Activated CD4-positive, alpha-beta memory T cell treated with anti-CD3 and anti-CD28 coated beads, Interleukin-2, amount 10 ng/mL, durations not matched to agents 7 days and 5 days (primary cell): ENCODE data around the gene CHL1. TPM values are rescaled to one million over a fixed set of nuclear protein-coding genes. Genes with fewer than 3 reads are reported as not detected.

ENCODE experiments used
- CTCF ChIA-PET: fragments of 350-600 bp; sonication (Branson Sonifier 250); formaldehyde crosslinking; loops from one replicate; lab custom pipeline; 2021; ENCODE audit warnings: antibody characterized with exemption, inconsistent platforms; lab: Charles Lee
- POLR2A ChIA-PET: fragments of 350-600 bp; sonication (Branson Sonifier 250); formaldehyde crosslinking; loops from one replicate; lab custom pipeline; 2021; ENCODE audit warnings: antibody characterized with exemption; lab: Charles Lee
- DNase-seq: peaks from one replicate; pipeline ENCODE4 v3.0.0-alpha.2; 2020
- H3K27ac Mint-ChIP-seq: one replicate; pipeline ENCODE4 v1.8.0; 2021; ENCODE audit warnings: mild to moderate bottlenecking, mixed read lengths
- H3K27me3 Mint-ChIP-seq: one replicate; pipeline ENCODE4 v1.8.0; 2021; ENCODE audit warnings: mixed read lengths
- H3K36me3 Mint-ChIP-seq: one replicate; pipeline ENCODE4 v1.8.0; 2021; ENCODE audit warnings: low read depth, mixed read lengths
- H3K4me1 Mint-ChIP-seq: one replicate; pipeline ENCODE4 v1.8.0; 2021; ENCODE audit warnings: mixed read lengths
- H3K4me3 Mint-ChIP-seq: one replicate; pipeline ENCODE4 v1.8.0; 2021; ENCODE audit warnings: mild to moderate bottlenecking, mixed read lengths
- H3K9me3 Mint-ChIP-seq: one replicate; pipeline ENCODE4 v1.8.0; 2021; ENCODE audit warnings: mixed read lengths
- total RNA-seq, 2 experiments: library from RNA; stranded (reverse); gene quantifications; one replicate each; pipeline ENCODE4 v1.2.3, GENCODE V29; 2021

The CHL1 gene
- total RNA-seq, 2 experiments from 2014 or later: not detected

- no peaks in the 10 kb centered on the region for H3K27me3 Mint-ChIP-seq
- ChIA-PET CTCF (interaction anchor here (2.6 kb wide), 1 partner anchor 55 kb away, joined by 5 read pairs; no protein-coding TSS in a partner anchor), POLR2A (no interaction called here)
- H3K27ac Mint-ChIP-seq: no peak overlapping the region
- no peaks in the 10 kb centered on the region for H3K36me3 Mint-ChIP-seq
- peaks cover 4% of the 10 kb centered on the region for H3K9me3 Mint-ChIP-seq
- no peak for DNase-seq
- no peak overlapping the region for H3K4me3 Mint-ChIP-seq
- H3K4me1 Mint-ChIP-seq: no peaks in the 10 kb centered on the region
These were observed 103.2 kb downstream of the CHL1 start for GRCh38 chr3:299590-300301.

GRCh38 chr3:307182-307581 lies 110.6 kb downstream of the CHL1 start:
- no peak for DNase-seq
- Mint-ChIP-seq H3K4me3 (no peak overlapping the region), H3K36me3 (no peaks in the 10 kb centered on the region), H3K4me1 (no peaks in the 10 kb centered on the region), H3K9me3 (peaks cover 2% of the 10 kb centered on the region), H3K27ac (no peak overlapping the region), H3K27me3 (no peaks in the 10 kb centered on the region)
- ChIA-PET POLR2A (no interaction called here), CTCF (no interaction called here)

- Mint-ChIP-seq H3K4me1 (no peaks in the 10 kb centered on the region), H3K27me3 (no peaks in the 10 kb centered on the region), H3K36me3 (no peaks in the 10 kb centered on the region), H3K4me3 (no peak overlapping the region), H3K9me3 (no peaks in the 10 kb centered on the region), H3K27ac (no peak overlapping the region)
- ChIA-PET POLR2A (no interaction called here), CTCF (interaction anchor here (1.0 kb wide), 1 partner anchor 46 kb away, joined by 3 read pairs; no protein-coding TSS in a partner anchor)
- DNase-seq: no peak
These were observed 112.2 kb downstream of the CHL1 start for GRCh38 chr3:308597-309321.

GRCh38 chr3:312160-312733 lies 115.7 kb downstream of the CHL1 start:
- CTCF ChIA-PET: no interaction called here
- H3K27ac Mint-ChIP-seq: no peak overlapping the region
- POLR2A ChIA-PET: no interaction called here
- H3K36me3 Mint-ChIP-seq: no peaks in the 10 kb centered on the region
- H3K4me3 Mint-ChIP-seq: no peak overlapping the region
- H3K4me1 Mint-ChIP-seq: no peaks in the 10 kb centered on the region
- H3K27me3 Mint-ChIP-seq: no peaks in the 10 kb centered on the region
- no peak for DNase-seq
- peaks cover 6% of the 10 kb centered on the region for H3K9me3 Mint-ChIP-seq

- Mint-ChIP-seq H3K36me3 (no peaks in the 10 kb centered on the region), H3K4me3 (no peak overlapping the region), H3K27me3 (no peaks in the 10 kb centered on the region), H3K9me3 (peaks cover 7% of the 10 kb centered on the region), H3K27ac (no peak overlapping the region), H3K4me1 (no peaks in the 10 kb centered on the region)
- CTCF ChIA-PET: no interaction called here
- no peak for DNase-seq
- POLR2A ChIA-PET: no interaction called here
These were observed 116.3 kb downstream of the CHL1 start for GRCh38 chr3:312911-313310.

GRCh38 chr3:317012-317411 lies 120.4 kb downstream of the CHL1 start:
- Mint-ChIP-seq H3K36me3 (no peaks in the 10 kb centered on the region), H3K9me3 (peaks cover 7% of the 10 kb centered on the region), H3K27me3 (no peaks in the 10 kb centered on the region), H3K4me3 (no peak overlapping the region), H3K4me1 (no peaks in the 10 kb centered on the region), H3K27ac (no peak overlapping the region)
- no peak for DNase-seq
- CTCF ChIA-PET: no interaction called here
- POLR2A ChIA-PET: no interaction called here

GRCh38 chr3:318903-319302 lies 122.3 kb downstream of the CHL1 start:
- ChIA-PET POLR2A (no interaction called here), CTCF (no interaction called here)
- Mint-ChIP-seq H3K27me3 (no peaks in the 10 kb centered on the region), H3K4me1 (no peaks in the 10 kb centered on the region), H3K9me3 (peaks cover 7% of the 10 kb centered on the region), H3K36me3 (no peaks in the 10 kb centered on the region), H3K4me3 (no peak overlapping the region), H3K27ac (no peak overlapping the region)
- no peak for DNase-seq

GRCh38 chr3:324423-324822 lies 127.9 kb downstream of the CHL1 start:
- H3K4me3 Mint-ChIP-seq: no peak overlapping the region
- no peak for DNase-seq
- H3K36me3 Mint-ChIP-seq: no peaks in the 10 kb centered on the region
- H3K9me3 Mint-ChIP-seq: no peaks in the 10 kb centered on the region
- POLR2A ChIA-PET: no interaction called here
- no peaks in the 10 kb centered on the region for H3K4me1 Mint-ChIP-seq
- no peak overlapping the region for H3K27ac Mint-ChIP-seq
- no peaks in the 10 kb centered on the region for H3K27me3 Mint-ChIP-seq
- CTCF ChIA-PET: no interaction called here

GRCh38 chr3:325495-325894 lies 128.9 kb downstream of the CHL1 start:
- no peaks in the 10 kb centered on the region for H3K36me3 Mint-ChIP-seq
- CTCF ChIA-PET: no interaction called here
- H3K4me1 Mint-ChIP-seq: no peaks in the 10 kb centered on the region
- DNase-seq: no peak
- H3K4me3 Mint-ChIP-seq: no peak overlapping the region
- POLR2A ChIA-PET: no interaction called here
- no peaks in the 10 kb centered on the region for H3K9me3 Mint-ChIP-seq
- no peak overlapping the region for H3K27ac Mint-ChIP-seq
- no peaks in the 10 kb centered on the region for H3K27me3 Mint-ChIP-seq

- Mint-ChIP-seq H3K36me3 (no peaks in the 10 kb centered on the region), H3K4me3 (no peak overlapping the region), H3K4me1 (no peaks in the 10 kb centered on the region), H3K9me3 (no peaks in the 10 kb centered on the region), H3K27me3 (no peaks in the 10 kb centered on the region), H3K27ac (no peak overlapping the region)
- ChIA-PET POLR2A (no interaction called here), CTCF (no interaction called here)
- no peak for DNase-seq
These were observed 134.0 kb downstream of the CHL1 start for GRCh38 chr3:330494-331115.

- DNase-seq: no peak
- Mint-ChIP-seq H3K27ac (no peak overlapping the region), H3K27me3 (no peaks in the 10 kb centered on the region), H3K36me3 (no peaks in the 10 kb centered on the region), H3K4me1 (no peaks in the 10 kb centered on the region), H3K9me3 (no peaks in the 10 kb centered on the region), H3K4me3 (no peak overlapping the region)
- POLR2A ChIA-PET: no interaction called here
- CTCF ChIA-PET: no interaction called here
These were observed 135.3 kb downstream of the CHL1 start for GRCh38 chr3:331881-332280.

- no peaks in the 10 kb centered on the region for H3K4me1 Mint-ChIP-seq
- CTCF ChIA-PET: interaction anchor here (0.7 kb wide), 1 partner anchor 1286 kb away, joined by 4 read pairs; no protein-coding TSS in a partner anchor
These were observed 136.1 kb downstream of the CHL1 start for GRCh38 chr3:332701-333100.

GRCh38 chr3:335240-335639 lies 138.7 kb downstream of the CHL1 start:
- no peaks in the 10 kb centered on the region for H3K27me3 Mint-ChIP-seq
- H3K27ac Mint-ChIP-seq: no peak overlapping the region
- H3K4me1 Mint-ChIP-seq: no peaks in the 10 kb centered on the region
- ChIA-PET POLR2A (no interaction called here), CTCF (no interaction called here)
- H3K36me3 Mint-ChIP-seq: no peaks in the 10 kb centered on the region
- no peak for DNase-seq
- H3K9me3 Mint-ChIP-seq: peaks cover 2% of the 10 kb centered on the region
- no peak overlapping the region for H3K4me3 Mint-ChIP-seq

More at GRCh38 chr3:332701-333100, 136.1 kb downstream of the CHL1 start:
- H3K36me3 Mint-ChIP-seq: no peaks in the 10 kb centered on the region
- H3K27ac Mint-ChIP-seq: no peak overlapping the region
- no peaks in the 10 kb centered on the region for H3K27me3 Mint-ChIP-seq
- H3K4me3 Mint-ChIP-seq: no peak overlapping the region
- DNase-seq: no peak
- POLR2A ChIA-PET: no interaction called here
- H3K9me3 Mint-ChIP-seq: peaks cover 2% of the 10 kb centered on the region
